ENCODE results near the gene FUS. TPM values are rescaled to one million over a fixed set of nuclear protein-coding genes. Genes with fewer than 3 reads are reported as not detected.

FUS gene
- total RNA-seq, 5 donors from 2014 or later (not counting 1 experiment from before 2014, with no cell fraction given) = 410 to 963 (median 434) TPM

- WGBS (ENCODE audit: insufficient coverage) = 94% methylated on average over 15 of the region's 20 CpGs
- Mint-ChIP-seq H3K4me3 (no peak overlapping the region), H3K4me1 (peaks cover 0 to 2% (median 0%) of the 10 kb centered on the region in 3 donors), H3K9me3 (no peaks in the 10 kb centered on the region), H3K36me3 (peaks cover 16% of the 10 kb centered on the region), H3K27ac (no peak overlapping the region), H3K27me3 (no peaks in the 10 kb centered on the region)
- peak in 1 of 4 experiments; percentile 21 for ATAC-seq (replicated peaks in 1 of 4)
- Histone ChIP-seq H3K36me3 (ENCODE audit: control insufficient read depth in 2 of 2, extremely low read depth in 1 of 2, insufficient read depth in 1 of 2, low read length in 1 of 2) (peaks cover 29 to 37% of the 10 kb centered on the region in 2 donors), H3K27me3 (replicated peaks in 1 of 2; ENCODE audit: control insufficient read depth in 2 of 2, extremely low read depth in 1 of 2, insufficient read depth in 2 of 2, low read length in 1 of 2) (no peaks in the 10 kb centered on the region), H3K27ac (ENCODE audit: low read length) (no peak overlapping the region), H3K4me3 (ENCODE audit: control insufficient read depth in 1 of 2, extremely low read depth in 1 of 2, low read length in 1 of 2) (no peak overlapping the region), H3K4me1 (ENCODE audit: control insufficient read depth in 1 of 2, extremely low read depth in 1 of 2, insufficient read depth in 2 of 2, low read length in 2 of 2) (peaks cover 0 to 3% of the 10 kb centered on the region in 2 experiments), H3K9me3 (no peaks in the 10 kb centered on the region)
- POLR2A ChIA-PET = interaction anchor here in 1 of 2 donors (0.6 kb wide), 1 partner anchor 1303 kb away, joined by 12 read pairs; no protein-coding TSS in a partner anchor
- DNase-seq = no peak
- CTCF ChIA-PET = interaction anchor here in 1 of 2 donors (0.5 kb wide), 1 partner anchor 116 kb away, joined by 5 read pairs; no protein-coding TSS in a partner anchor
These were observed 47.5 kb upstream of the FUS start for GRCh38 chr16:31132303-31132979.

GRCh38 chr16:31133046-31133501, 46.9 kb upstream of the FUS start:
- whole genome bisulfite sequencing (ENCODE audit: insufficient coverage) = 82% methylated on average over 4 of the region's 6 CpGs
- Mint-ChIP-seq H3K9me3 (no peaks in the 10 kb centered on the region), H3K27ac (no peak overlapping the region), H3K4me3 (no peak overlapping the region), H3K4me1 (peaks cover 0 to 2% (median 0%) of the 10 kb centered on the region in 3 donors), H3K27me3 (no peaks in the 10 kb centered on the region), H3K36me3 (peaks cover 10% of the 10 kb centered on the region)
- no peak for DNase-seq
- no peak overlapping the region for H3K27ac ChIP-seq (ENCODE audit: low read length)
- no peaks in the 10 kb centered on the region for H3K9me3 ChIP-seq
- no peak overlapping the region for H3K4me3 ChIP-seq (ENCODE audit: control insufficient read depth in 1 of 2, extremely low read depth in 1 of 2, low read length in 1 of 2)
- peaks cover 0 to under 1% of the 10 kb centered on the region in 2 experiments for H3K4me1 ChIP-seq (ENCODE audit: control insufficient read depth in 1 of 2, extremely low read depth in 1 of 2, insufficient read depth in 2 of 2, low read length in 2 of 2)
- no peaks in the 10 kb centered on the region for H3K27me3 ChIP-seq (replicated peaks in 1 of 2; ENCODE audit: control insufficient read depth in 2 of 2, extremely low read depth in 1 of 2, insufficient read depth in 2 of 2, low read length in 1 of 2)
- POLR2A ChIA-PET = interaction anchor here in 1 of 2 donors (0.6 kb wide), 1 partner anchor 1304 kb away, joined by 12 read pairs; no protein-coding TSS in a partner anchor
- no peak for ATAC-seq (replicated peaks in 1 of 4)
- peaks cover 25 to 31% of the 10 kb centered on the region in 2 donors for H3K36me3 ChIP-seq (ENCODE audit: control insufficient read depth in 2 of 2, extremely low read depth in 1 of 2, insufficient read depth in 1 of 2, low read length in 1 of 2)
- CTCF ChIA-PET = no interaction called here

GRCh38 chr16:31134091-31134571, 45.8 kb upstream of the FUS start:
- H3K4me1 ChIP-seq (ENCODE audit: control insufficient read depth in 1 of 2, extremely low read depth in 1 of 2, insufficient read depth in 2 of 2, low read length in 2 of 2) = no peaks in the 10 kb centered on the region
- Mint-ChIP-seq H3K27ac (no peak overlapping the region), H3K4me1 (no peaks in the 10 kb centered on the region), H3K27me3 (no peaks in the 10 kb centered on the region), H3K9me3 (no peaks in the 10 kb centered on the region), H3K4me3 (no peak overlapping the region), H3K36me3 (peaks cover 10% of the 10 kb centered on the region)
- CTCF ChIA-PET = interaction anchor here in 1 of 2 donors (0.6 kb wide), 1 partner anchor 35 kb away, joined by 3 read pairs; no protein-coding TSS in a partner anchor
- H3K27ac ChIP-seq (ENCODE audit: low read length) = no peak overlapping the region
- no peaks in the 10 kb centered on the region for H3K27me3 ChIP-seq (replicated peaks in 1 of 2; ENCODE audit: control insufficient read depth in 2 of 2, extremely low read depth in 1 of 2, insufficient read depth in 2 of 2, low read length in 1 of 2)
- no peaks in the 10 kb centered on the region for H3K9me3 ChIP-seq
- WGBS (ENCODE audit: insufficient coverage) = 90% methylated on average over 2 of the region's 5 CpGs
- DNase-seq (no peak), ATAC-seq (replicated peaks in 1 of 4) (no peak)
- H3K36me3 ChIP-seq (ENCODE audit: control insufficient read depth in 2 of 2, extremely low read depth in 1 of 2, insufficient read depth in 1 of 2, low read length in 1 of 2) = peaks cover 15 to 25% of the 10 kb centered on the region in 2 donors
- no peak overlapping the region for H3K4me3 ChIP-seq (ENCODE audit: control insufficient read depth in 1 of 2, extremely low read depth in 1 of 2, low read length in 1 of 2)
- POLR2A ChIA-PET = no interaction called here

- no peaks in the 10 kb centered on the region for H3K9me3 Mint-ChIP-seq
- Histone ChIP-seq H3K9me3 (no peaks in the 10 kb centered on the region), H3K36me3 (ENCODE audit: control insufficient read depth in 2 of 2, extremely low read depth in 1 of 2, insufficient read depth in 1 of 2, low read length in 1 of 2) (peaks cover 11 to 18% of the 10 kb centered on the region in 2 donors), H3K27ac (ENCODE audit: low read length) (no peak overlapping the region), H3K4me3 (ENCODE audit: control insufficient read depth in 1 of 2, extremely low read depth in 1 of 2, low read length in 1 of 2) (no peak overlapping the region), H3K27me3 (replicated peaks in 1 of 2; ENCODE audit: control insufficient read depth in 2 of 2, extremely low read depth in 1 of 2, insufficient read depth in 2 of 2, low read length in 1 of 2) (no peaks in the 10 kb centered on the region), H3K4me1 (ENCODE audit: control insufficient read depth in 1 of 2, extremely low read depth in 1 of 2, insufficient read depth in 2 of 2, low read length in 2 of 2) (no peaks in the 10 kb centered on the region)
- ChIA-PET CTCF (interaction anchor here in 1 of 2 donors (0.6 kb wide), 1 partner anchor 36 kb away, joined by 3 read pairs; no protein-coding TSS in a partner anchor), POLR2A (interaction anchor here in 1 of 2 donors (0.6 kb wide), 1 partner anchor 22 kb away, joined by 3 read pairs; no protein-coding TSS in a partner anchor)
- no peak for ATAC-seq (replicated peaks in 1 of 4)
- H3K36me3 Mint-ChIP-seq = peaks cover 10% of the 10 kb centered on the region
- no peak for DNase-seq
- 86% methylated on average over 2 of the region's 18 CpGs for WGBS (ENCODE audit: insufficient coverage)
- H3K4me1 Mint-ChIP-seq = no peaks in the 10 kb centered on the region
- H3K27me3 Mint-ChIP-seq = no peaks in the 10 kb centered on the region
- no peak overlapping the region for H3K4me3 Mint-ChIP-seq
- no peak overlapping the region for H3K27ac Mint-ChIP-seq
These were observed 45.1 kb upstream of the FUS start for GRCh38 chr16:31134625-31135534.

GRCh38 chr16:31135535-31136286, 44.2 kb upstream of the FUS start, which contains the start of gene PRSS8:
Gene PRSS8, minus strand, starts transcription at chr16:31135727. Its CDS starts 229 bp downstream, at chr16:31135498.
- Histone ChIP-seq H3K4me3 (ENCODE audit: control insufficient read depth in 1 of 2, extremely low read depth in 1 of 2, low read length in 1 of 2) (no peak within 1 kb of the TSS), H3K9me3 (no peaks in the 10 kb centered on the region), H3K4me1 (ENCODE audit: control insufficient read depth in 1 of 2, extremely low read depth in 1 of 2, insufficient read depth in 2 of 2, low read length in 2 of 2) (no peaks in the 10 kb centered on the region), H3K36me3 (ENCODE audit: control insufficient read depth in 2 of 2, extremely low read depth in 1 of 2, insufficient read depth in 1 of 2, low read length in 1 of 2) (peaks cover 10 to 11% of the 10 kb centered on the region in 2 donors), H3K27ac (ENCODE audit: low read length) (no peak within 1 kb of the TSS), H3K27me3 (replicated peaks in 1 of 2; ENCODE audit: control insufficient read depth in 2 of 2, extremely low read depth in 1 of 2, insufficient read depth in 2 of 2, low read length in 1 of 2) (no peaks in the 10 kb centered on the region)
- ChIA-PET POLR2A (interaction anchor here in 1 of 2 donors (0.6 kb wide), 1 partner anchor 22 kb away, joined by 3 read pairs; no protein-coding TSS in a partner anchor), CTCF (no interaction called here)
- H3K9me3 Mint-ChIP-seq = no peaks in the 10 kb centered on the region
- no peak within 1 kb of the TSS for H3K27ac Mint-ChIP-seq
- no peak within 1 kb of the TSS for H3K4me3 Mint-ChIP-seq
- 87% methylated on average over 18 of the region's 22 CpGs for WGBS (ENCODE audit: insufficient coverage)
- H3K27me3 Mint-ChIP-seq = no peaks in the 10 kb centered on the region
- DNase-seq (no peak), ATAC-seq (replicated peaks in 1 of 4) (no peak)
- peaks cover 5% of the 10 kb centered on the region for H3K36me3 Mint-ChIP-seq
- no peaks in the 10 kb centered on the region for H3K4me1 Mint-ChIP-seq
